Gastroesophageal sphincter (tissue), 4 donors: ENCODE data around the gene ACOX3. TPM values are rescaled to one million over a fixed set of nuclear protein-coding genes. Genes with fewer than 3 reads are reported as not detected.

Experiments used
- ATAC-seq: fragments of 150-250 bp; one replicate; pipeline ENCODE4 v1.9.1; 2016; ENCODE audit warnings: mild to moderate bottlenecking, moderate library complexity
- H3K27ac ChIP-seq, 4 donors: fragments of 200-600 bp; sonication (generic) in 3 of 4; 1 replicate in 3 of 4; 2 replicates in 1 of 4; pipeline ENCODE4 v1.5.1; 2016 to 2019
- H3K27me3 ChIP-seq: fragments of 200-600 bp; sonication (generic); one replicate; pipeline ENCODE4 v1.5.1; 2019
- H3K36me3 ChIP-seq, 2 donors: fragments of 200-600 bp; sonication (generic); one replicate each; pipeline ENCODE4 v1.5.1; 2019; ENCODE audit warnings: control low read depth in 1 of 2
- H3K4me1 ChIP-seq, 3 donors: fragments of 200-600 bp; sonication (generic); 1 replicate in 2 of 3; 2 replicates in 1 of 3; pipeline ENCODE4 v1.5.1; 2016 to 2019; ENCODE audit warnings: control low read depth in 2 of 3
- H3K4me3 ChIP-seq, 2 donors: fragments of 200-600 bp; sonication (generic); one replicate each; pipeline ENCODE4 v1.5.1; 2019; ENCODE audit warnings: mild to moderate bottlenecking in 1 of 2, moderate library complexity in 1 of 2
- H3K9me3 ChIP-seq, 3 donors: fragments of 200-600 bp; sonication (generic); one replicate each; pipeline ENCODE4 v1.5.1; 2017 to 2019; ENCODE audit warnings: control low read depth in 2 of 3
- EP300 ChIP-seq: sonication (generic); formaldehyde crosslinking; IDR thresholded peaks from one replicate; pipeline ENCODE4 v1.6.1; 2017; ENCODE audit warnings: antibody characterized with exemption, mild to moderate bottlenecking
- POLR2A ChIP-seq, 2 donors: fragments of 450-650 bp; IDR thresholded peaks; one replicate each; pipeline ENCODE4 v1.6.1; 2017; ENCODE audit warnings: antibody characterized with exemption in 2 of 2, mild to moderate bottlenecking in 2 of 2, moderate library complexity in 1 of 2
- POLR2AphosphoS5 ChIP-seq: sonication (generic); formaldehyde crosslinking; IDR thresholded peaks from one replicate; pipeline ENCODE4 v1.6.1; 2017; ENCODE audit warnings: antibody characterized with exemption
- WGBS, 2 donors: methylation state at CpG; one replicate each; pipeline ENCODE4 v1.1.5; 2018; ENCODE audit warnings: low coverage in 1 of 2; 5-methylcytosine and 5-hydroxymethylcytosine counted together
- total RNA-seq, 4 donors: library from RNA; depleted of rRNA; stranded (reverse); fragments of >200 nt; gene quantifications; one replicate each; pipeline ENCODE4 v1.1.0, GENCODE V29; 2016
- TF ChIP-seq, protein P1 (sequence below), 4 experiments: fragments of 200-600 bp in 2 of 4; fragments of 450-650 bp in 2 of 4; sonication (generic) in 1 of 4; IDR thresholded peaks; one replicate each; pipeline ENCODE4 v1.5.1; 2017 to 2019; ENCODE audit warnings: antibody characterized with exemption in 4 of 4, mild to moderate bottlenecking in 2 of 4, moderate library complexity in 2 of 4

The ACOX3 gene
- total RNA-seq, 4 donors from 2014 or later, result 21.5 to 79.5 (median 37.1) TPM

DNA sequence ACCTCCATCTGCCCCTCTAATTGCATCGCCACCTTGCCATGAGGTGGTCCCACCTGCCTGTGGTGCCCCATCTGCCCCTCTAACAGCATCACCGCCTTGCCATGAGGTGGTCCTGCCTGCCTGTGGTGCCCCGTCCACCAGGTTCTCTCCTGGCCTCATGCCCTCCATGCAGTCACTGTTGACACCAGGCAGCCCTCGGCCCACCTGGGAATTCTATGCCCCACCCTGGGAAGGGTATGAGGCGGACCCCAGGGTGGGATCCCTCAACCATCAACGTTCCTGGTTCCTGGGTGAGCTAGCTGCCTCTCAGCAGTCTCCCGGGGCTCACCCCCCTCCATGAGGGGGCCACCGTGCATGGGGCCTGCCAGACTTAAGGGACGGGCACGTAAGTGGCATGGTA lies 38.9 kb downstream of the ACOX3 start:
- WGBS, 2 donors, result 88% methylated on average over 3 of the region's 10 CpGs; no CpG with 5 or more reads in 1 of the 2 donors
- Histone ChIP-seq H3K36me3 (peaks cover 0 to 64% of the 10 kb centered on the region in 2 donors), H3K4me1 (peaks cover 0 to 51% (median 13%) of the 10 kb centered on the region in 3 donors), H3K9me3 (no peaks in the 10 kb centered on the region), H3K27me3 (no peaks in the 10 kb centered on the region), H3K27ac (peak overlapping the region; percentile 21 to 89 (median 86)), H3K4me3 (no peak overlapping the region)
- no peak for ATAC-seq
- TF ChIP-seq, protein P1, sequence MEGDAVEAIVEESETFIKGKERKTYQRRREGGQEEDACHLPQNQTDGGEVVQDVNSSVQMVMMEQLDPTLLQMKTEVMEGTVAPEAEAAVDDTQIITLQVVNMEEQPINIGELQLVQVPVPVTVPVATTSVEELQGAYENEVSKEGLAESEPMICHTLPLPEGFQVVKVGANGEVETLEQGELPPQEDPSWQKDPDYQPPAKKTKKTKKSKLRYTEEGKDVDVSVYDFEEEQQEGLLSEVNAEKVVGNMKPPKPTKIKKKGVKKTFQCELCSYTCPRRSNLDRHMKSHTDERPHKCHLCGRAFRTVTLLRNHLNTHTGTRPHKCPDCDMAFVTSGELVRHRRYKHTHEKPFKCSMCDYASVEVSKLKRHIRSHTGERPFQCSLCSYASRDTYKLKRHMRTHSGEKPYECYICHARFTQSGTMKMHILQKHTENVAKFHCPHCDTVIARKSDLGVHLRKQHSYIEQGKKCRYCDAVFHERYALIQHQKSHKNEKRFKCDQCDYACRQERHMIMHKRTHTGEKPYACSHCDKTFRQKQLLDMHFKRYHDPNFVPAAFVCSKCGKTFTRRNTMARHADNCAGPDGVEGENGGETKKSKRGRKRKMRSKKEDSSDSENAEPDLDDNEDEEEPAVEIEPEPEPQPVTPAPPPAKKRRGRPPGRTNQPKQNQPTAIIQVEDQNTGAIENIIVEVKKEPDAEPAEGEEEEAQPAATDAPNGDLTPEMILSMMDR (IDR thresholded peaks at IDR 0.05), result no peak
- no peak for TF ChIP-seq POLR2A (IDR thresholded peaks at IDR 0.05)
- TF ChIP-seq EP300, result no peak
- TF ChIP-seq POLR2AphosphoS5, result no peak

DNA sequence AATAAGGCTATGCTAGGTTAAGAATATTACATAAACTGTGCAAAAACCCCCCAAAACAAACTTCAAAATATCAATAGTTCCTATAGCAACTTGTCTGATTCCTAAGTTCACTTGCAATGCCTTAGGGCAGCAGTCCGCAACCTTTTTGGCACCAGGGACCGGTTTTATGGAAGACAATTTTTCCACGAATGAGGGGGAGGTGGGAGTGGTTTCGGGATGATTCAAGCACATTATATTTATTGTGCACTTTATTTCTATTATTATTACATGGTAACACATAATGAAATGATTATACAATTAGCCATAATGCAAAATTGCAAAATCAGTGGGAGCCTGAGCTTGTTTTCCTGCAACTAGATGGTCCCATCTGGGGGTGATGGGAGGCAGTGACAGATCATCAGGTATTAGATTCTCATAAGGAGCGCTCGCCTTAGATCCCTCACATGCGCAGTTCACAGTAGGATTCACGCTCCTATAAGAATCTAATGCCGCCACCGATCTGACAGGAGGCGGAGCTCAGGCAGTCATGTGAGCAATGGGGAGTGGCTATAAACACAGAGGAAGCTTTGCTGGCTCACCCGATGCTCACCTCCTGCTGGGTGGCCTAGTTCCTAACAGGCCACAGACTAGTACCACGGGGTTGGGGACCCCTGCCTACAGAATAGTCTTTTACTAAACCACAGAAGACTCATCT lies 39.7 kb downstream of the ACOX3 start:
- no peak for ATAC-seq
- H3K36me3 ChIP-seq, result peaks cover 0 to 64% of the 10 kb centered on the region in 2 donors

DNA sequence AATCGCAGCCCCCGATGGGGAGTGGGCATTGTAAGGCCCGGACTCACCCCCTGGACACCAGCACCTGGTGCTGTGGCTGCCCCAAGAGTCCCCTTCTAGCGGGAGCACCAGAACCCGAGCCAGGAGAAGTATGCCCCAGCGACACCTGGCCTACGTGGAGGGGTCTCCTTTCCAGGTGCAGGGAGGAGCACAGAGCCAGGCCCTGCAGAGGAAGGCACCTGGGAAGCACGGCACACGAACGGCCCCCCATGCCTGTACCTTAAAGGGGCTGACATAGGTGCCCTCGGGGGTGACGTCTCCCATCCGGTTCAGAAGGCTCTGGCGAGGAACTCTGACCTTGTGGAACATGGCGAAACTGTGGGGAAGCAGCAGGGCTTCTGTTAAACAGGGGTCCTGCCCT lies 41.2 kb downstream of the ACOX3 start:
- Histone ChIP-seq H3K9me3 (no peaks in the 10 kb centered on the region), H3K27ac (no peak overlapping the region), H3K36me3 (peaks cover 0 to 54% of the 10 kb centered on the region in 2 donors), H3K27me3 (no peaks in the 10 kb centered on the region), H3K4me3 (no peak overlapping the region), H3K4me1 (peaks cover 0 to 52% (median 20%) of the 10 kb centered on the region in 3 donors)
- TF ChIP-seq POLR2AphosphoS5, result no peak
- TF ChIP-seq, protein P1 (IDR thresholded peaks at IDR 0.05), result no peak
- TF ChIP-seq POLR2A (IDR thresholded peaks at IDR 0.05), result no peak
- TF ChIP-seq EP300, result no peak
- no peak for ATAC-seq
- WGBS, 2 donors, result 83% methylated on average over 1 of the region's 15 CpGs; no CpG with 5 or more reads in 1 of the 2 donors

More for the DNA sequence above, 39.7 kb downstream of the ACOX3 start:
- WGBS, 2 donors, result 76 to 80% methylated on average over 1 to 7 of the region's 13 CpGs
- Histone ChIP-seq H3K27me3 (no peaks in the 10 kb centered on the region), H3K27ac (peak overlapping the region in 3 of 4 donors; percentile 84 to 89 (median 88)), H3K4me1 (peaks cover 0 to 47% (median 13%) of the 10 kb centered on the region in 3 donors), H3K9me3 (no peaks in the 10 kb centered on the region), H3K4me3 (no peak overlapping the region)
- no peak for TF ChIP-seq POLR2AphosphoS5
- TF ChIP-seq EP300, result no peak
- no peak for TF ChIP-seq POLR2A (IDR thresholded peaks at IDR 0.05)
- TF ChIP-seq, protein P1 (IDR thresholded peaks at IDR 0.05), result no peak

DNA sequence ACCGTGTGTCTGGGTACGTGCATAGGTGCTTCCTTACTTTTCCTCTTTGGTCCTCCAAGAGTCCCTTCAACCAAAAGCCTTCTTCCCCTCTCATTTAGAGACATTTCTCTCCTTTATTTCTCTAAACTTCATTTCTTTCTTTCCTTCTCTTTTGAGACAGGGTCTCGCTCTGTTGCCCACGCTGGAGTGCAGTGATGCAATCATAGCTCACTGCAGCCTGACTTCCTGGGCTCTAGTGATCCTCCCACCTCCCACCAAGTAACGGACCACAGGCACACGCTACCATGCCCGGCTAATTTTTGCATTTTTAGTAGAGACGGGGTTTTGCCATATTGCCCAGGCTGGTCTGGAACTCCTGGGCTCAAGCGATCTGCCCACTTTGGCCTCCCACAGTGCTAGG lies 42.2 kb downstream of the ACOX3 start:
- no peak for ATAC-seq
- WGBS, 2 donors, result 82 to 94% methylated on average over 8 to 9 of the region's 9 CpGs
- Histone ChIP-seq H3K4me1 (peaks cover 0 to 56% (median 24%) of the 10 kb centered on the region in 3 donors), H3K27me3 (no peaks in the 10 kb centered on the region), H3K4me3 (no peak overlapping the region), H3K36me3 (peaks cover 0 to 45% of the 10 kb centered on the region in 2 donors), H3K27ac (no peak overlapping the region), H3K9me3 (no peaks in the 10 kb centered on the region)
- TF ChIP-seq EP300, result no peak
- TF ChIP-seq, protein P1 (IDR thresholded peaks at IDR 0.05), result no peak
- no peak for TF ChIP-seq POLR2A (IDR thresholded peaks at IDR 0.05)
- TF ChIP-seq POLR2AphosphoS5, result no peak
